HCT116 (cell line): Measurements from ENCODE around the gene TTC12. TPM values are rescaled to one million over a fixed set of nuclear protein-coding genes. Genes with fewer than 3 reads are reported as not detected.

Source experiments
- ATAC-seq: fragments of 200-7000 bp; cut with Tn5 transposase; 2 replicates; pipeline ENCODE4 v1.9.1; 2020; ENCODE audit warnings: mild to moderate bottlenecking, moderate library complexity
- BruUV-seq: library from RNA; stranded (reverse); fragments of 400-500 nt; replicated peaks from 2 replicates; lab custom pipeline; 2021; lab: Mats Ljungman, UMichigan
- CTCF ChIA-PET: fragments of 300-600 bp; sonication (Branson Sonifier 250); formaldehyde crosslinking; loops from one replicate; lab custom pipeline; 2021; ENCODE audit warnings: antibody characterized with exemption; lab: Charles Lee
- POLR2A ChIA-PET: fragments of 300-600, 350-600 bp; sonication (Branson Sonifier 250); formaldehyde crosslinking; loops from one replicate; lab custom pipeline; 2021; ENCODE audit warnings: antibody characterized with exemption; lab: Charles Lee
- RAD21 ChIA-PET, 2 experiments: fragments of 300-600 bp; sonication (Branson Sonifier 250); formaldehyde crosslinking; loops; one replicate each; lab custom pipeline; 2023; ENCODE audit warnings: low total read pairs in 2 of 2; ENCODE audit not compliant: uncharacterized antibody in 2 of 2, unreplicated experiment in 2 of 2, low non-redundant PET in 1 of 2; lab: Charles Lee
- DNase-seq: peaks from one replicate; pipeline ENCODE4 v3.0.0-alpha.2; 2010; ENCODE audit warnings: low read depth, low spot score
- H2AFZ ChIP-seq: fragments of 200-600 bp; shearing (Covaris generic), sonication (generic); 2 replicates; pipeline ENCODE4 v1.6.1; 2017; ENCODE audit warnings: low read depth, mixed run types, mixed read lengths, antibody characterized with exemption, low read length; ENCODE audit not compliant: poor library complexity, severe bottlenecking
- H3K27ac ChIP-seq: 2 replicates; pipeline ENCODE4 v1.5.1; 2012; ENCODE audit warnings: low read depth, low read length
- H3K27me3 ChIP-seq: fragments of 200-600 bp; sonication (generic); 2 replicates; pipeline ENCODE4 v1.6.1; 2016; ENCODE audit warnings: mixed run types, low read length, mixed read lengths; ENCODE audit not compliant: insufficient read depth
- H3K36me3 ChIP-seq, 2 experiments: fragments of 200-500 bp in 1 of 2; fragments of 200-600 bp in 1 of 2; sonication (Bioruptor generic) in 1 of 2; sonication (generic) in 1 of 2; 2 replicates each; pipeline versions ENCODE4 v1.5.1 to v1.6.1; 2014 to 2016; ENCODE audit warnings: low read length in 2 of 2, inconsistent platforms in 1 of 2, mixed read lengths in 1 of 2, mixed run types in 1 of 2; ENCODE audit not compliant: insufficient read depth in 2 of 2, control insufficient read depth in 1 of 2
- H3K4me1 ChIP-seq, 2 experiments: fragments of 200-600 bp in 1 of 2; sonication (generic) in 1 of 2; 2 replicates each; pipeline versions ENCODE4 v1.5.1 to v1.6.1; 2012 to 2017; ENCODE audit warnings: low read length in 2 of 2, inconsistent platforms in 1 of 2, mild to moderate bottlenecking in 1 of 2, mixed read lengths in 1 of 2, mixed run types in 1 of 2, moderate library complexity in 1 of 2; ENCODE audit not compliant: insufficient read depth in 2 of 2, control insufficient read depth in 1 of 2
- H3K4me2 ChIP-seq: fragments of 200-600 bp; sonication (generic); 2 replicates; pipeline ENCODE4 v1.6.1; 2017; ENCODE audit warnings: mixed run types, low read length, mixed read lengths
- H3K4me3 ChIP-seq, 2 experiments: fragments of 200-600 bp in 1 of 2; sonication (generic) in 1 of 2; replicated peaks in 1 of 2; 2 replicates each; pipeline ENCODE4 v1.5.1; 2011 to 2016; ENCODE audit warnings: low read length in 2 of 2, control low read depth in 1 of 2, low read depth in 1 of 2, mild to moderate bottlenecking in 1 of 2, mixed read lengths in 1 of 2, mixed run types in 1 of 2
- H3K79me2 ChIP-seq: fragments of 200-600 bp; sonication (generic); 2 replicates; pipeline ENCODE4 v1.6.1; 2017; ENCODE audit warnings: mild to moderate bottlenecking, mixed run types, low read length, moderate library complexity, mixed read lengths; ENCODE audit not compliant: insufficient read depth
- H3K9ac ChIP-seq: fragments of 200-600 bp; sonication (generic); 2 replicates; pipeline ENCODE4 v1.6.1; 2016; ENCODE audit warnings: low read length, mixed read lengths
- H3K9me2 ChIP-seq: fragments of 200-600 bp; sonication (generic), shearing (Covaris generic); 2 replicates; pipeline ENCODE4 v1.6.1; 2017; ENCODE audit warnings: mixed run types, mild to moderate bottlenecking, moderate library complexity; ENCODE audit not compliant: insufficient read depth
- H3K9me3 ChIP-seq, 2 experiments: fragments of 200-500 bp in 1 of 2; fragments of 200-600 bp in 1 of 2; sonication (Bioruptor generic) in 1 of 2; sonication (generic) in 1 of 2; 2 replicates each; pipeline ENCODE4 v1.6.1; 2014 to 2017; ENCODE audit warnings: low read length in 2 of 2, mixed read lengths in 2 of 2, inconsistent platforms in 1 of 2, low read depth in 1 of 2, mild to moderate bottlenecking in 1 of 2, mixed run types in 1 of 2, moderate library complexity in 1 of 2; ENCODE audit not compliant: control insufficient read depth in 1 of 2, insufficient read depth in 1 of 2
- H4K20me1 ChIP-seq: fragments of 200-600 bp; sonication (generic), shearing (Covaris generic); 2 replicates; pipeline ENCODE4 v1.6.1; 2017; ENCODE audit warnings: mixed run types, mild to moderate bottlenecking, moderate library complexity; ENCODE audit not compliant: insufficient read depth
- EGR1 ChIP-seq: IDR thresholded peaks from 2 replicates; pipeline ENCODE4 v1.6.1; 2012; ENCODE audit warnings: low read depth
- EZH2phosphoT487 ChIP-seq: fragments of 200-600 bp; IDR thresholded peaks from 2 replicates; pipeline ENCODE4 v1.6.1; 2018; ENCODE audit warnings: antibody characterized with exemption, borderline replicate concordance
- FOSL1 ChIP-seq: IDR thresholded peaks from 2 replicates; pipeline ENCODE4 v1.6.1; 2012; ENCODE audit warnings: low read depth
- POLR2AphosphoS5 ChIP-seq: IDR thresholded peaks from 2 replicates; pipeline ENCODE4 v1.6.1; 2011; ENCODE audit warnings: mild to moderate bottlenecking, low read depth, low read length, moderate library complexity
- REST ChIP-seq: IDR thresholded peaks from 2 replicates; pipeline ENCODE4 v1.6.1; 2012; ENCODE audit warnings: low read depth
- SIN3A ChIP-seq: IDR thresholded peaks from 2 replicates; pipeline ENCODE4 v1.6.1; 2012; ENCODE audit warnings: low read depth
- ZBTB33 ChIP-seq: IDR thresholded peaks from 2 replicates; pipeline ENCODE4 v1.6.1; 2011; ENCODE audit warnings: mild to moderate bottlenecking, low read length, moderate library complexity; ENCODE audit not compliant: insufficient replicate concordance; ENCODE audit errors: extremely low read depth
- intact Hi-C: fragments of 100-400 bp; cut with micrococcal nuclease; formaldehyde crosslinking; loops from 2 replicates; pipeline ENCODE4 v1.10.0; 2022
- total RNA-seq: library from RNA; stranded (reverse); gene quantifications from one replicate; pipeline ENCODE4 v1.2.1, GENCODE V29; 2021; ENCODE audit not compliant: unreplicated experiment

The TTC12 gene
- total RNA-seq, 1 experiment from 2014 or later, result 12.6 TPM

GRCh38 chr11:113351068-113351450 lies 36.7 kb downstream of the TTC12 start:
- Histone ChIP-seq H3K4me2 (no peak overlapping the region), H2AFZ (no peak overlapping the region), H3K79me2 (no peaks in the 10 kb centered on the region), H3K4me1 (no peaks in the 10 kb centered on the region)
- CTCF ChIA-PET, result no interaction called here
- no peak for TF ChIP-seq ZBTB33
- no peak for TF ChIP-seq FOSL1
- TF ChIP-seq EGR1, result no peak
- TF ChIP-seq EZH2phosphoT487, result no peak
- TF ChIP-seq SIN3A, result no peak
- TF ChIP-seq POLR2AphosphoS5, result no peak
- TF ChIP-seq REST, result no peak
- TF ChIP-seq, all 23 proteins: peak for 0
- no TSS peak for BruUV-seq
- no peaks in the 10 kb centered on the region for H3K36me3 ChIP-seq
- ATAC-seq (no peak), DNase-seq (no peak)
- H3K27ac ChIP-seq, result no peak overlapping the region
- H3K9ac ChIP-seq, result no peak overlapping the region
- ChIA-PET POLR2A (no interaction called here), RAD21 (no interaction called here)
- intact Hi-C loops, result no loop called here
- no peaks in the 10 kb centered on the region for H3K9me2 ChIP-seq
- H3K9me3 ChIP-seq, result no peaks in the 10 kb centered on the region
- H3K4me3 ChIP-seq, result no peak overlapping the region
- H4K20me1 ChIP-seq, result no peaks in the 10 kb centered on the region
- no peaks in the 10 kb centered on the region for H3K27me3 ChIP-seq
